ENCODE data around the gene PRKCQ. TPM values are rescaled to one million over a fixed set of nuclear protein-coding genes. Genes with fewer than 3 reads are reported as not detected.

The PRKCQ gene
- polyA plus RNA-seq, 1 donor (not counting 4 experiments of a cell fraction or from before 2014, with no cell fraction given), result 7.5 TPM

- H3K4me1 ChIP-seq (ENCODE audit: control insufficient read depth, extremely low read depth, insufficient read depth, low read length), result no peaks in the 10 kb centered on the region
- H3K27ac ChIP-seq (ENCODE audit: control insufficient read depth, insufficient read depth, low read length), result no peak overlapping the region
- no peak overlapping the region for H3K4me2 ChIP-seq (ENCODE audit: control insufficient read depth, extremely low read depth, insufficient read depth, low read depth, low read length)
- no peak overlapping the region for H2AFZ ChIP-seq (ENCODE audit: control insufficient read depth, low read length)
- TF ChIP-seq EZH2 (IDR thresholded peaks at IDR 0.05; ENCODE audit: low read length) (no peak), CTCF (optimal IDR thresholded peaks at IDR 0.05 in 1 of 3, IDR thresholded peaks at IDR 0.05 in 1 of 3, conservative IDR thresholded peaks at IDR 0.05 in 1 of 3; ENCODE audit: extremely low read depth in 1 of 3, insufficient read depth in 2 of 3, low read length in 3 of 3) (no peak)
- no peaks in the 10 kb centered on the region for H3K9me1 ChIP-seq (ENCODE audit: control insufficient read depth, extremely low read depth, insufficient read depth, low read length)
- DNase-seq (ENCODE audit: low read depth, low spot score), result no peak
- H3K9me3 ChIP-seq (ENCODE audit: control insufficient read depth, low read depth, low read length), result no peaks in the 10 kb centered on the region
- dilution Hi-C loops (cut with MboI; ENCODE audit: extremely low pct_ligation_motif_present, low sequenced_read_pairs), result no loop called here
- H3K9ac ChIP-seq (ENCODE audit: control insufficient read depth, extremely low read depth, insufficient read depth, low read length), result no peak overlapping the region
- H3K79me2 ChIP-seq (ENCODE audit: control insufficient read depth, insufficient read depth, low read length), result no peaks in the 10 kb centered on the region
- FAIRE-seq, result no peak
- no peaks in the 10 kb centered on the region for H3K27me3 ChIP-seq (ENCODE audit: control insufficient read depth, extremely low read depth, insufficient read depth, low read length)
- H3K36me3 ChIP-seq (ENCODE audit: control insufficient read depth in 2 of 2, extremely low read depth in 1 of 2, insufficient read depth in 2 of 2, low read length in 2 of 2), result no peaks in the 10 kb centered on the region
- no peaks in the 10 kb centered on the region for H4K20me1 ChIP-seq (ENCODE audit: control insufficient read depth, extremely low read depth, insufficient read depth, low read length)
- no peak overlapping the region for H3K4me3 ChIP-seq (ENCODE audit: control insufficient read depth in 2 of 3, extremely low read depth in 1 of 3, insufficient read depth in 2 of 3, low read depth in 1 of 3, low read length in 3 of 3)
Measured at GRCh38 chr10:6458814-6459213, 121.3 kb downstream of the PRKCQ start.

GRCh38 chr10:6457376-6457775 lies 122.7 kb downstream of the PRKCQ start:
- H2AFZ ChIP-seq (ENCODE audit: control insufficient read depth, low read length), result no peak overlapping the region
- no peaks in the 10 kb centered on the region for H3K9me3 ChIP-seq (ENCODE audit: control insufficient read depth, low read depth, low read length)
- H3K27ac ChIP-seq (ENCODE audit: control insufficient read depth, insufficient read depth, low read length), result no peak overlapping the region
- H3K4me1 ChIP-seq (ENCODE audit: control insufficient read depth, extremely low read depth, insufficient read depth, low read length), result no peaks in the 10 kb centered on the region
- no peaks in the 10 kb centered on the region for H3K9me1 ChIP-seq (ENCODE audit: control insufficient read depth, extremely low read depth, insufficient read depth, low read length)
- no peaks in the 10 kb centered on the region for H4K20me1 ChIP-seq (ENCODE audit: control insufficient read depth, extremely low read depth, insufficient read depth, low read length)
- no peak overlapping the region for H3K4me3 ChIP-seq (ENCODE audit: control insufficient read depth in 2 of 3, extremely low read depth in 1 of 3, insufficient read depth in 2 of 3, low read depth in 1 of 3, low read length in 3 of 3)
- no peak for FAIRE-seq
- TF ChIP-seq CTCF (optimal IDR thresholded peaks at IDR 0.05 in 1 of 3, IDR thresholded peaks at IDR 0.05 in 1 of 3, conservative IDR thresholded peaks at IDR 0.05 in 1 of 3; ENCODE audit: extremely low read depth in 1 of 3, insufficient read depth in 2 of 3, low read length in 3 of 3) (no peak), EZH2 (IDR thresholded peaks at IDR 0.05; ENCODE audit: low read length) (no peak)
- H3K79me2 ChIP-seq (ENCODE audit: control insufficient read depth, insufficient read depth, low read length), result no peaks in the 10 kb centered on the region
- no peak for DNase-seq (ENCODE audit: low read depth, low spot score)
- H3K4me2 ChIP-seq (ENCODE audit: control insufficient read depth, extremely low read depth, insufficient read depth, low read depth, low read length), result no peak overlapping the region
- H3K36me3 ChIP-seq (ENCODE audit: control insufficient read depth in 2 of 2, extremely low read depth in 1 of 2, insufficient read depth in 2 of 2, low read length in 2 of 2), result no peaks in the 10 kb centered on the region
- H3K27me3 ChIP-seq (ENCODE audit: control insufficient read depth, extremely low read depth, insufficient read depth, low read length), result no peaks in the 10 kb centered on the region
- no peak overlapping the region for H3K9ac ChIP-seq (ENCODE audit: control insufficient read depth, extremely low read depth, insufficient read depth, low read length)
- dilution Hi-C loops (cut with MboI; ENCODE audit: extremely low pct_ligation_motif_present, low sequenced_read_pairs), result no loop called here

All from keratinocyte (primary cell).